GM12892 (cell line): ENCODE data around the gene CD3E.

ENCODE experiments used
- POLR2A ChIP-seq: IDR thresholded peaks from 2 replicates; pipeline ENCODE4 v1.6.1; 2011; ENCODE audit warnings: low read depth, low read length, control low read depth
- POLR2AphosphoS5 ChIP-seq: IDR thresholded peaks from 2 replicates; pipeline ENCODE4 v1.6.1; 2011; ENCODE audit warnings: low read depth, low read length, control low read depth
- TAF1 ChIP-seq: IDR thresholded peaks from 2 replicates; pipeline ENCODE4 v1.6.1; 2011; ENCODE audit warnings: low read depth, mild to moderate bottlenecking, control low read depth, low read length, borderline replicate concordance

DNA sequence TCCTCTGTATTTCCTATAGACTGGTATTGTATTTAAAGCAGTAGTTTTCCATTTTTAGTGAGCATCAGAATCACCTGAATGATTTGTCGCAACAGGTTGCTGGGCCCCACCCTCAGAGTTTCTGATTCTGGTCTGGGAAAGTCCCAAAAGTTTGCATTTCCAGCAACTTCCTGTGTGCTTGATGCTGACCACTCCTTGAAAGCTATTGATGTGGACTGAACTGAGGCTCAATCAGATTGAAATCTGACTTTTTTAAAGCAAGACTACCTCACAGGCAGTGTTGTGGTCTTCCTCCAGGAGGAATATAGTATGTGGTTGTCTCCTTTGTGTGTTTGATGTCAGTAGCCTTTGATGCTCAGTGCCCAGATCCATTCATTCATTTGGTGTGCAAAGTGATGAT lies 23.2 kb upstream of the CD3E start:
- TF ChIP-seq POLR2A = no peak
- no peak for TF ChIP-seq POLR2AphosphoS5
- no peak for TF ChIP-seq TAF1
